HCT116 (cell line): ENCODE measurements around the gene SHH. TPM values are rescaled to one million over a fixed set of nuclear protein-coding genes. Genes with fewer than 3 reads are reported as not detected.

ENCODE experiments used
- ATAC-seq: fragments of 200-7000 bp; cut with Tn5 transposase; 2 replicates; pipeline ENCODE4 v1.9.1; 2020; ENCODE audit warnings: mild to moderate bottlenecking, moderate library complexity
- BruUV-seq: library from RNA; stranded (reverse); fragments of 400-500 nt; replicated peaks from 2 replicates; lab custom pipeline; 2021; lab: Mats Ljungman, UMichigan
- CTCF ChIA-PET: fragments of 300-600 bp; sonication (Branson Sonifier 250); formaldehyde crosslinking; loops from one replicate; lab custom pipeline; 2021; ENCODE audit warnings: antibody characterized with exemption; lab: Charles Lee
- POLR2A ChIA-PET: fragments of 300-600, 350-600 bp; sonication (Branson Sonifier 250); formaldehyde crosslinking; loops from one replicate; lab custom pipeline; 2021; ENCODE audit warnings: antibody characterized with exemption; lab: Charles Lee
- RAD21 ChIA-PET, 2 experiments: fragments of 300-600 bp; sonication (Branson Sonifier 250); formaldehyde crosslinking; loops; one replicate each; lab custom pipeline; 2023; ENCODE audit warnings: low total read pairs in 2 of 2; ENCODE audit not compliant: uncharacterized antibody in 2 of 2, unreplicated experiment in 2 of 2, low non-redundant PET in 1 of 2; lab: Charles Lee
- DNase-seq: peaks from one replicate; pipeline ENCODE4 v3.0.0-alpha.2; 2010; ENCODE audit warnings: low read depth, low spot score
- H2AFZ ChIP-seq: fragments of 200-600 bp; shearing (Covaris generic), sonication (generic); 2 replicates; pipeline ENCODE4 v1.6.1; 2017; ENCODE audit warnings: low read depth, mixed run types, mixed read lengths, antibody characterized with exemption, low read length; ENCODE audit not compliant: poor library complexity, severe bottlenecking
- H3K27ac ChIP-seq: 2 replicates; pipeline ENCODE4 v1.5.1; 2012; ENCODE audit warnings: low read depth, low read length
- H3K27me3 ChIP-seq: fragments of 200-600 bp; sonication (generic); 2 replicates; pipeline ENCODE4 v1.6.1; 2016; ENCODE audit warnings: mixed run types, low read length, mixed read lengths; ENCODE audit not compliant: insufficient read depth
- H3K36me3 ChIP-seq, 2 experiments: fragments of 200-500 bp in 1 of 2; fragments of 200-600 bp in 1 of 2; sonication (Bioruptor generic) in 1 of 2; sonication (generic) in 1 of 2; 2 replicates each; pipeline versions ENCODE4 v1.5.1 to v1.6.1; 2014 to 2016; ENCODE audit warnings: low read length in 2 of 2, inconsistent platforms in 1 of 2, mixed read lengths in 1 of 2, mixed run types in 1 of 2; ENCODE audit not compliant: insufficient read depth in 2 of 2, control insufficient read depth in 1 of 2
- H3K4me1 ChIP-seq, 2 experiments: fragments of 200-600 bp in 1 of 2; sonication (generic) in 1 of 2; 2 replicates each; pipeline versions ENCODE4 v1.5.1 to v1.6.1; 2012 to 2017; ENCODE audit warnings: low read length in 2 of 2, inconsistent platforms in 1 of 2, mild to moderate bottlenecking in 1 of 2, mixed read lengths in 1 of 2, mixed run types in 1 of 2, moderate library complexity in 1 of 2; ENCODE audit not compliant: insufficient read depth in 2 of 2, control insufficient read depth in 1 of 2
- H3K4me2 ChIP-seq: fragments of 200-600 bp; sonication (generic); 2 replicates; pipeline ENCODE4 v1.6.1; 2017; ENCODE audit warnings: mixed run types, low read length, mixed read lengths
- H3K4me3 ChIP-seq, 2 experiments: fragments of 200-600 bp in 1 of 2; sonication (generic) in 1 of 2; replicated peaks in 1 of 2; 2 replicates each; pipeline ENCODE4 v1.5.1; 2011 to 2016; ENCODE audit warnings: low read length in 2 of 2, control low read depth in 1 of 2, low read depth in 1 of 2, mild to moderate bottlenecking in 1 of 2, mixed read lengths in 1 of 2, mixed run types in 1 of 2
- H3K79me2 ChIP-seq: fragments of 200-600 bp; sonication (generic); 2 replicates; pipeline ENCODE4 v1.6.1; 2017; ENCODE audit warnings: mild to moderate bottlenecking, mixed run types, low read length, moderate library complexity, mixed read lengths; ENCODE audit not compliant: insufficient read depth
- H3K9ac ChIP-seq: fragments of 200-600 bp; sonication (generic); 2 replicates; pipeline ENCODE4 v1.6.1; 2016; ENCODE audit warnings: low read length, mixed read lengths
- H3K9me2 ChIP-seq: fragments of 200-600 bp; sonication (generic), shearing (Covaris generic); 2 replicates; pipeline ENCODE4 v1.6.1; 2017; ENCODE audit warnings: mixed run types, mild to moderate bottlenecking, moderate library complexity; ENCODE audit not compliant: insufficient read depth
- H3K9me3 ChIP-seq, 2 experiments: fragments of 200-500 bp in 1 of 2; fragments of 200-600 bp in 1 of 2; sonication (Bioruptor generic) in 1 of 2; sonication (generic) in 1 of 2; 2 replicates each; pipeline ENCODE4 v1.6.1; 2014 to 2017; ENCODE audit warnings: low read length in 2 of 2, mixed read lengths in 2 of 2, inconsistent platforms in 1 of 2, low read depth in 1 of 2, mild to moderate bottlenecking in 1 of 2, mixed run types in 1 of 2, moderate library complexity in 1 of 2; ENCODE audit not compliant: control insufficient read depth in 1 of 2, insufficient read depth in 1 of 2
- H4K20me1 ChIP-seq: fragments of 200-600 bp; sonication (generic), shearing (Covaris generic); 2 replicates; pipeline ENCODE4 v1.6.1; 2017; ENCODE audit warnings: mixed run types, mild to moderate bottlenecking, moderate library complexity; ENCODE audit not compliant: insufficient read depth
- CBX3 ChIP-seq: IDR thresholded peaks from 2 replicates; pipeline ENCODE4 v1.6.1; 2012; ENCODE audit warnings: low read depth
- EGR1 ChIP-seq: IDR thresholded peaks from 2 replicates; pipeline ENCODE4 v1.6.1; 2012; ENCODE audit warnings: low read depth
- ELF1 ChIP-seq: IDR thresholded peaks from 2 replicates; pipeline ENCODE4 v1.6.1; 2012; ENCODE audit warnings: low read depth, borderline replicate concordance
- POLR2A ChIP-seq: IDR thresholded peaks from 2 replicates; pipeline ENCODE4 v1.7.0; 2011; ENCODE audit warnings: borderline replicate concordance; ENCODE audit not compliant: insufficient read depth, insufficient read length; ENCODE audit errors: extremely low read depth
- POLR2AphosphoS5 ChIP-seq: IDR thresholded peaks from 2 replicates; pipeline ENCODE4 v1.6.1; 2011; ENCODE audit warnings: mild to moderate bottlenecking, low read depth, low read length, moderate library complexity
- RAD21 ChIP-seq: IDR thresholded peaks from 2 replicates; pipeline ENCODE4 v1.6.1; 2012; ENCODE audit warnings: low read depth, mild to moderate bottlenecking
- SIN3A ChIP-seq: IDR thresholded peaks from 2 replicates; pipeline ENCODE4 v1.6.1; 2012; ENCODE audit warnings: low read depth
- SRF ChIP-seq: IDR thresholded peaks from 2 replicates; pipeline ENCODE4 v1.6.1; 2012; ENCODE audit warnings: low read depth
- TCF7L2 ChIP-seq: IDR thresholded peaks from 2 replicates; pipeline ENCODE4 v1.7.0; 2011; ENCODE audit warnings: borderline replicate concordance, inconsistent platforms; ENCODE audit not compliant: insufficient read depth, insufficient read length; ENCODE audit errors: extremely low read depth
- YY1 ChIP-seq: IDR thresholded peaks from 2 replicates; pipeline ENCODE4 v1.6.1; 2011; ENCODE audit warnings: low read length, low read depth, moderate library complexity, mild to moderate bottlenecking; ENCODE audit not compliant: insufficient replicate concordance; ENCODE audit errors: extremely low read depth
- ZBTB33 ChIP-seq: IDR thresholded peaks from 2 replicates; pipeline ENCODE4 v1.6.1; 2011; ENCODE audit warnings: mild to moderate bottlenecking, low read length, moderate library complexity; ENCODE audit not compliant: insufficient replicate concordance; ENCODE audit errors: extremely low read depth
- ZFX ChIP-seq: fragments of 450-650 bp; IDR thresholded peaks from 2 replicates; pipeline ENCODE4 v1.6.1; 2017
- ZNF274 ChIP-seq: fragments of 200-500 bp; sonication (Bioruptor generic); IDR thresholded peaks from 2 replicates; pipeline ENCODE4 v1.6.1; 2014; ENCODE audit warnings: mild to moderate bottlenecking, low read depth, low read length, inconsistent platforms
- intact Hi-C: fragments of 100-400 bp; cut with micrococcal nuclease; formaldehyde crosslinking; loops from 2 replicates; pipeline ENCODE4 v1.10.0; 2022
- total RNA-seq: library from RNA; stranded (reverse); gene quantifications from one replicate; pipeline ENCODE4 v1.2.1, GENCODE V29; 2021; ENCODE audit not compliant: unreplicated experiment
- TF ChIP-seq, protein P1 (sequence below): IDR thresholded peaks from 2 replicates; pipeline ENCODE4 v1.6.1; 2012

The SHH gene
- total RNA-seq, 1 experiment from 2014 or later, result 0.32 TPM

- ChIA-PET POLR2A (no interaction called here), CTCF (no interaction called here), RAD21 (no interaction called here)
- DNase-seq, result no peak
- Histone ChIP-seq H3K4me2 (no peak overlapping the region), H3K9me3 (no peaks in the 10 kb centered on the region), H3K9ac (no peak overlapping the region), H3K27me3 (no peaks in the 10 kb centered on the region), H2AFZ (no peak overlapping the region), H3K4me3 (no peak overlapping the region), H3K27ac (no peak overlapping the region), H3K9me2 (no peaks in the 10 kb centered on the region), H3K79me2 (no peaks in the 10 kb centered on the region), H4K20me1 (no peaks in the 10 kb centered on the region; the same call in 1 of the 2 replicates), H3K4me1 (no peaks in the 10 kb centered on the region), H3K36me3 (peaks cover 3 to 13% of the 10 kb centered on the region in 2 experiments; a peak in 2 of 4 replicates)
- no peak for ATAC-seq
- no TSS peak for BruUV-seq
- TF ChIP-seq YY1, result no peak
- TF ChIP-seq RAD21, result no peak
- TF ChIP-seq, protein P1, sequence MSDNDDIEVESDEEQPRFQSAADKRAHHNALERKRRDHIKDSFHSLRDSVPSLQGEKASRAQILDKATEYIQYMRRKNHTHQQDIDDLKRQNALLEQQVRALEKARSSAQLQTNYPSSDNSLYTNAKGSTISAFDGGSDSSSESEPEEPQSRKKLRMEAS, result no peak
- intact Hi-C loops, result no loop called here
These were observed 36.6 kb downstream of the SHH start for GRCh38 chr7:155775691-155776090.

DNA sequence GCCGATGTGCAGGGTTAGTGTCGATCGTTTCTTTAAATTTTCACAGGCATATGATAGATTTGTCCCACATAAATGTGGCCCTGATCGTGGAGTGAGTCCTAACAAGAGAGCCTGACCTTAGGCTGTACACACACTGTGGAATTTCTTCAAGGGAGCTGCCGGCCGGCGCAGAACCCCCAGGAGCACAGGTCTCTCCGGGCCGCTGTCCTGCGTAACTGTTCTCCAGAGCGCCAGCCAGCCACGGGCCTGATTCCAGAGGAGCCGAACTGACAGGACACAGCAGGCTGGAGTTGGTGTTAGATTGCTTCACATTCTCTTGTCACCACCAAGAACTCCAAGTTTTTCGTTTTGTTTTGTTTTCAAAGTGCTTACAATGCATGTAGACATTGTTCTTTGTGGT, 37.3 kb downstream of the SHH start:
- H3K4me2 ChIP-seq, result no peak overlapping the region
- BruUV-seq, result no TSS peak
- peaks cover 6 to 17% of the 10 kb centered on the region in 2 experiments; a peak in 2 of 4 replicates for H3K36me3 ChIP-seq
- ChIA-PET POLR2A (no interaction called here), RAD21 (no interaction called here), CTCF (no interaction called here)
- no peak overlapping the region for H3K4me3 ChIP-seq
- no peak overlapping the region for H3K27ac ChIP-seq
- no peaks in the 10 kb centered on the region for H3K9me3 ChIP-seq
- no peak overlapping the region for H2AFZ ChIP-seq
- peaks cover under 1% of the 10 kb centered on the region; the same call in 1 of the 2 replicates for H3K79me2 ChIP-seq
- no peaks in the 10 kb centered on the region for H3K9me2 ChIP-seq
- intact Hi-C loops, result no loop called here
- no peaks in the 10 kb centered on the region for H3K27me3 ChIP-seq
- no peak overlapping the region for H3K9ac ChIP-seq
- TF ChIP-seq POLR2A (no peak), ZNF274 (no peak), ZFX (no peak), POLR2AphosphoS5 (no peak), SRF (no peak), SIN3A (no peak), CBX3 (no peak), ELF1 (no peak), EGR1 (no peak), ZBTB33 (no peak), TCF7L2 (no peak)
- TF ChIP-seq, protein P1, result no peak
- DNase-seq (no peak), ATAC-seq (no peak)
- H4K20me1 ChIP-seq, result no peaks in the 10 kb centered on the region; the same call in 1 of the 2 replicates
- H3K4me1 ChIP-seq, result no peaks in the 10 kb centered on the region
